IMR-90 (cell line): Measurements from ENCODE around the gene HNRNPL. TPM values are rescaled to one million over a fixed set of nuclear protein-coding genes. Genes with fewer than 3 reads are reported as not detected.

Experiments used
- ATAC-seq: fragments of 200-7000 bp; cut with Tn5 transposase; 2 replicates; pipeline ENCODE4 v1.9.1; 2020; ENCODE audit warnings: low read depth, mild to moderate bottlenecking, moderate library complexity
- BruUV-seq: library from RNA; stranded (reverse); fragments of 400-500 nt; replicated peaks from 2 replicates; lab custom pipeline; 2021; lab: Mats Ljungman, UMichigan
- CTCF ChIA-PET: fragments of 300-600 bp; formaldehyde crosslinking; extraction: SDS; loops from one replicate; lab custom pipeline; 2021; ENCODE audit warnings: antibody characterized with exemption; lab: Yijun Ruan, JAX
- POLR2A ChIA-PET: fragments of 300-600 bp; sonication (Branson Sonifier 250); formaldehyde crosslinking; loops from one replicate; lab custom pipeline; 2022; ENCODE audit warnings: antibody characterized with exemption; ENCODE audit not compliant: unreplicated experiment; lab: Charles Lee
- DNase-seq: peaks from one replicate; pipeline ENCODE4 v3.0.0; 2013
- H2AFZ ChIP-seq: replicated peaks from 2 replicates; pipeline ENCODE3; 2013; ENCODE audit warnings: low read length, mild to moderate bottlenecking; ENCODE audit not compliant: poor library complexity
- H2AK5ac ChIP-seq: 2 replicates; pipeline ENCODE4 v1.6.1; 2013; ENCODE audit warnings: low read depth, low read length, inconsistent platforms
- H2AK9ac ChIP-seq: replicated peaks from 2 replicates; pipeline ENCODE3; 2013; ENCODE audit warnings: mild to moderate bottlenecking, low read depth, low read length, moderate library complexity; ENCODE audit not compliant: poor library complexity
- H2BK120ac ChIP-seq: 2 replicates; pipeline ENCODE4 v1.6.1; 2013; ENCODE audit warnings: low read depth, low read length, inconsistent platforms
- H2BK15ac ChIP-seq: 3 replicates; pipeline ENCODE4 v1.6.1; 2013; ENCODE audit warnings: low read depth, low read length, inconsistent platforms
- H2BK20ac ChIP-seq: 2 replicates; pipeline ENCODE4 v1.6.1; 2013; ENCODE audit warnings: low read depth, mild to moderate bottlenecking, inconsistent platforms, low read length, moderate library complexity
- H2BK5ac ChIP-seq: 2 replicates; pipeline ENCODE4 v1.6.1; 2013; ENCODE audit warnings: mild to moderate bottlenecking, low read depth, low read length, inconsistent platforms; ENCODE audit not compliant: poor library complexity, severe bottlenecking
- H3K14ac ChIP-seq: replicated peaks from 2 replicates; pipeline ENCODE4 v1.6.1; 2013; ENCODE audit warnings: low read depth, low read length, inconsistent platforms
- H3K18ac ChIP-seq: 2 replicates; pipeline ENCODE4 v1.6.1; 2013; ENCODE audit warnings: low read depth, low read length, control low read depth
- H3K23ac ChIP-seq: 2 replicates; pipeline ENCODE4 v1.6.1; 2013; ENCODE audit warnings: low read depth, low read length, inconsistent platforms
- H3K27ac ChIP-seq: 2 replicates; pipeline ENCODE4 v1.5.1; 2013; ENCODE audit warnings: mild to moderate bottlenecking, control low read depth, low read length; ENCODE audit not compliant: insufficient read depth
- H3K27me3 ChIP-seq: 2 replicates; pipeline ENCODE4 v1.6.1; 2013; ENCODE audit warnings: low read length; ENCODE audit not compliant: control insufficient read depth, insufficient read depth
- H3K36me3 ChIP-seq: 2 replicates; pipeline ENCODE4 v1.6.1; 2013; ENCODE audit warnings: low read length, mixed read lengths; ENCODE audit not compliant: control insufficient read depth, insufficient read depth
- H3K4ac ChIP-seq: 2 replicates; pipeline ENCODE4 v1.6.1; 2013; ENCODE audit warnings: low read depth, low read length, inconsistent platforms
- H3K4me1 ChIP-seq: 2 replicates; pipeline ENCODE4 v1.6.1; 2013; ENCODE audit warnings: low read length, mixed read lengths; ENCODE audit not compliant: control insufficient read depth, insufficient read depth
- H3K4me2 ChIP-seq: 2 replicates; pipeline ENCODE4 v1.6.1; 2013; ENCODE audit warnings: low read depth, mild to moderate bottlenecking, control low read depth, low read length, moderate library complexity
- H3K4me3 ChIP-seq: 2 replicates; pipeline ENCODE4 v1.5.1; 2013; ENCODE audit warnings: low read depth, mild to moderate bottlenecking, control low read depth, low read length, moderate library complexity; ENCODE audit not compliant: insufficient read depth
- H3K56ac ChIP-seq: 2 replicates; pipeline ENCODE4 v1.6.1; 2013; ENCODE audit warnings: low read length, inconsistent platforms; ENCODE audit not compliant: insufficient read depth; ENCODE audit errors: extremely low read depth
- H3K79me1 ChIP-seq, 2 experiments: 2 replicates each; pipeline ENCODE4 v1.6.1; 2013; ENCODE audit warnings: low read length in 2 of 2, inconsistent platforms in 1 of 2, low read depth in 1 of 2
- H3K9ac ChIP-seq: 2 replicates; pipeline ENCODE4 v1.6.1; 2013; ENCODE audit warnings: low read depth, low read length, control low read depth
- H3K9me1 ChIP-seq: 2 replicates; pipeline ENCODE4 v1.6.1; 2013; ENCODE audit warnings: low read length, inconsistent platforms; ENCODE audit not compliant: insufficient read depth
- H3K9me3 ChIP-seq: 2 replicates; pipeline ENCODE4 v1.6.1; 2013; ENCODE audit warnings: low read length; ENCODE audit not compliant: control insufficient read depth, insufficient read depth
- H4K20me1 ChIP-seq: 2 replicates; pipeline ENCODE4 v1.6.1; 2013; ENCODE audit warnings: low read length, inconsistent platforms; ENCODE audit not compliant: insufficient read depth
- H4K5ac ChIP-seq: 2 replicates; pipeline ENCODE4 v1.6.1; 2013; ENCODE audit warnings: mild to moderate bottlenecking, low read depth, low read length, control low read depth
- H4K8ac ChIP-seq, 2 experiments: 2 replicates each; pipeline ENCODE4 v1.6.1; 2013; ENCODE audit warnings: low read depth in 2 of 2, low read length in 2 of 2, control low read depth in 1 of 2, inconsistent platforms in 1 of 2
- H4K91ac ChIP-seq: 2 replicates; pipeline ENCODE4 v1.6.1; 2013; ENCODE audit warnings: low read depth, low read length, inconsistent platforms; ENCODE audit not compliant: insufficient read depth
- BHLHE40 ChIP-seq: fragments of 150-350 bp; IDR thresholded peaks from 2 replicates; pipeline ENCODE4 v1.6.1; 2016; ENCODE audit warnings: mild to moderate bottlenecking, low read depth, low read length
- CEBPB ChIP-seq: IDR thresholded peaks from 2 replicates; pipeline ENCODE4 v1.6.1; 2012; ENCODE audit warnings: low read depth, low read length, improper control_type of control experiment
- CHD1 ChIP-seq: IDR thresholded peaks from 2 replicates; pipeline ENCODE4 v1.6.1; 2012; ENCODE audit warnings: low read depth, low read length, improper control_type of control experiment
- FOS ChIP-seq: fragments of 150-350 bp; IDR thresholded peaks from 2 replicates; pipeline ENCODE4 v1.6.1; 2016; ENCODE audit warnings: low read depth, low read length
- MAFK ChIP-seq: IDR thresholded peaks from 2 replicates; pipeline ENCODE4 v1.6.1; 2012; ENCODE audit warnings: low read depth, low read length, improper control_type of control experiment
- MAZ ChIP-seq: IDR thresholded peaks from 2 replicates; pipeline ENCODE4 v1.6.1; 2012; ENCODE audit warnings: low read depth, mild to moderate bottlenecking, low read length, improper control_type of control experiment, moderate library complexity, borderline replicate concordance
- MXI1 ChIP-seq: IDR thresholded peaks from 2 replicates; pipeline ENCODE4 v1.6.1; 2012; ENCODE audit warnings: low read depth, mild to moderate bottlenecking, low read length, moderate library complexity, borderline replicate concordance
- POLR2A ChIP-seq: IDR thresholded peaks from 2 replicates; pipeline ENCODE4 v1.6.1; 2012; ENCODE audit warnings: mild to moderate bottlenecking, low read depth, low read length
- RAD21 ChIP-seq: IDR thresholded peaks from 2 replicates; pipeline ENCODE4 v1.6.1; 2012; ENCODE audit warnings: low read length, improper control_type of control experiment
- RCOR1 ChIP-seq: IDR thresholded peaks from 2 replicates; pipeline ENCODE4 v1.6.1; 2012; ENCODE audit warnings: mild to moderate bottlenecking, low read length, improper control_type of control experiment; ENCODE audit not compliant: insufficient replicate concordance
- RFX5 ChIP-seq: IDR thresholded peaks from 2 replicates; pipeline ENCODE4 v1.8.0; 2012; ENCODE audit warnings: low read depth, mild to moderate bottlenecking, low read length, moderate library complexity
- SMC3 ChIP-seq: fragments of 150-350 bp; IDR thresholded peaks from 2 replicates; pipeline ENCODE4 v1.6.1; 2016; ENCODE audit warnings: low read depth, mild to moderate bottlenecking, antibody characterized with exemption, low read length, moderate library complexity
- WGBS, 2 experiments: methylation state at CpG; one replicate each; pipeline versions ENCODE4 v1.1.5 to v1.1.7; 2013; ENCODE audit warnings: missing lambda C conversion rate in 2 of 2; ENCODE audit not compliant: insufficient read length in 1 of 2; ENCODE audit errors: extremely low coverage in 2 of 2; 5-methylcytosine and 5-hydroxymethylcytosine counted together
- dilution Hi-C: fragments of 300-500 bp; cut with HindIII; formaldehyde crosslinking; loops from one replicate; pipeline ENCODE4 v1.14.3; 2018; ENCODE audit warnings: low sequenced_read_pairs; ENCODE audit not compliant: unreplicated experiment
- in situ Hi-C: fragments of 300-500 bp; cut with MboI; formaldehyde crosslinking; loops from 3 replicates; pipeline ENCODE4 v1.14.3; 2019; ENCODE audit warnings: low sequenced_read_pairs, inconsistent platforms, mixed read lengths
- intact Hi-C: fragments of 100-400 bp; cut with micrococcal nuclease; formaldehyde crosslinking; loops from 2 replicates; pipeline ENCODE4 v1.10.0; 2022
- polyA plus RNA-seq, 3 experiments: library from polyadenylated mRNA; depleted of rRNA; stranded (reverse); fragments of >200 nt; gene quantifications; 2 replicates each; pipeline ENCODE4 v1.2.3, GENCODE V29; 2012; ENCODE audit warnings: low replicate concordance in 1 of 3
- total RNA-seq: library from RNA; depleted of rRNA; stranded (reverse); fragments of >200 nt; gene quantifications from 2 replicates; pipeline ENCODE4 v1.2.3, GENCODE V29; 2012
- TF ChIP-seq, protein P1 (sequence below): fragments of 150-350 bp; IDR thresholded peaks from 2 replicates; pipeline ENCODE4 v1.6.1; 2017; ENCODE audit warnings: mild to moderate bottlenecking, antibody characterized with exemption, low read length, low read depth
- TF ChIP-seq, protein P2 (sequence below): conservative IDR thresholded peaks from 2 replicates; pipeline ENCODE4 v1.5.1; 2012; ENCODE audit warnings: mild to moderate bottlenecking, low read depth, low read length, improper control_type of control experiment
- TF ChIP-seq, protein P3 (sequence below): fragments of 150-350 bp; IDR thresholded peaks from 2 replicates; pipeline ENCODE4 v1.6.1; 2016; ENCODE audit warnings: low read depth, mild to moderate bottlenecking, low read length, moderate library complexity, borderline replicate concordance

Gene HNRNPL
- total and polyA plus RNA-seq, 2 of the 4 experiments (the other 2 are of a cell fraction), result 277 to 429 TPM

DNA sequence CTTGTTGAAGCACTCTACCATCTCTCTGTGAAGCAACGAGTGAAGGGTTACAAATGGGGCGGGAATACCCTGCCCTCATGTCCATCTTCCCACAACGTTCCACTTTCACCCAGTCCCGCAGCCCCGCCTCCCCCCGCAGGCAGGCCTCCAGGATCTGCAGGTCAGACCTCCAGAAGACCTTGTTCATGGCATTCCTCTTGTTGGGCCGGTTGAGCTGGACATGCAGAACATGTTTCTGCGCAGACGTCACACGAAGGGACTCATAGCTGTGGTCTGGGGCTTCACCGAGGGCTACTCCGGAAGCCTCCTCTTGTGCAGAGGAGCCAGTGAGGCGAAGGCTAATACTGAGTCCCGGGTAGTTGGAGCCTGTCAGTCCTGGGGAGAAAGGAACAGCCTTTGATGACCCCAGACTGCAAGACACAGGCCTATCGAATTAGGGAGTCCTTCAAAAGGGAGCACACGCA, 18.6 kb downstream of the HNRNPL start:
- Histone ChIP-seq H3K4me2 (peak overlapping the region; percentile 84), H2BK120ac (peak overlapping the region; percentile 90), H2AK5ac (peak overlapping the region; percentile 97), H3K27ac (peak overlapping the region; percentile 95), H2AFZ (peak overlapping the region; percentile 89), H4K5ac (peak overlapping the region; percentile 90), H2BK5ac (peak overlapping the region; percentile 96), H3K9me1 (peaks cover 3% of the 10 kb centered on the region; the same call in 1 of the 2 replicates), H3K4me3 (peak overlapping the region; percentile 61), H3K79me1 (peaks cover 0 to 40% of the 10 kb centered on the region in 2 experiments; a peak in 2 of 4 replicates), H3K56ac (peak overlapping the region; percentile 91), H3K23ac (peak overlapping the region; percentile 97), H4K91ac (peak overlapping the region; percentile 95), H3K4ac (peak overlapping the region; percentile 94), H3K14ac (peak overlapping the region; percentile 95), H2AK9ac (peak overlapping the region; percentile 95), H4K20me1 (peaks cover 11% of the 10 kb centered on the region; the same call in 1 of the 2 replicates), H4K8ac (peak overlapping the region; percentile 72 to 96), H3K18ac (peak overlapping the region; percentile 90), H3K36me3 (peaks cover 13% of the 10 kb centered on the region), H2BK15ac (peak overlapping the region; percentile 92; the same call in 2 of the 3 replicates), H3K27me3 (no peaks in the 10 kb centered on the region), H3K9ac (peak overlapping the region; percentile 82), H2BK20ac (peak overlapping the region; percentile 81), H3K9me3 (no peaks in the 10 kb centered on the region), H3K4me1 (peaks cover 16% of the 10 kb centered on the region)
- ChIA-PET CTCF (interaction anchor here (0.6 kb wide), 1 partner anchor 251 kb away, joined by 3 read pairs; no protein-coding TSS in a partner anchor), POLR2A (no interaction called here)
- BruUV-seq, result TSS peak; percentile 71
- intact Hi-C loops (loop anchor here (1.0 to 5.0 kb wide), 4 partner anchors 18 to 174 kb away; partner anchors contain the start of gene HNRNPL), in situ Hi-C loops (no loop called here), dilution Hi-C loops (no loop called here)
- DNase-seq (peak; percentile 95), ATAC-seq (peak; percentile 75)
- 2% methylated on average over 7 of the region's 16 CpGs; no CpG with 5 or more reads in 1 of the 2 experiments for WGBS, 2 experiments
- TF ChIP-seq, protein P1, sequence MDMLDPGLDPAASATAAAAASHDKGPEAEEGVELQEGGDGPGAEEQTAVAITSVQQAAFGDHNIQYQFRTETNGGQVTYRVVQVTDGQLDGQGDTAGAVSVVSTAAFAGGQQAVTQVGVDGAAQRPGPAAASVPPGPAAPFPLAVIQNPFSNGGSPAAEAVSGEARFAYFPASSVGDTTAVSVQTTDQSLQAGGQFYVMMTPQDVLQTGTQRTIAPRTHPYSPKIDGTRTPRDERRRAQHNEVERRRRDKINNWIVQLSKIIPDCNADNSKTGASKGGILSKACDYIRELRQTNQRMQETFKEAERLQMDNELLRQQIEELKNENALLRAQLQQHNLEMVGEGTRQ, result no peak
- TF ChIP-seq, protein P2, sequence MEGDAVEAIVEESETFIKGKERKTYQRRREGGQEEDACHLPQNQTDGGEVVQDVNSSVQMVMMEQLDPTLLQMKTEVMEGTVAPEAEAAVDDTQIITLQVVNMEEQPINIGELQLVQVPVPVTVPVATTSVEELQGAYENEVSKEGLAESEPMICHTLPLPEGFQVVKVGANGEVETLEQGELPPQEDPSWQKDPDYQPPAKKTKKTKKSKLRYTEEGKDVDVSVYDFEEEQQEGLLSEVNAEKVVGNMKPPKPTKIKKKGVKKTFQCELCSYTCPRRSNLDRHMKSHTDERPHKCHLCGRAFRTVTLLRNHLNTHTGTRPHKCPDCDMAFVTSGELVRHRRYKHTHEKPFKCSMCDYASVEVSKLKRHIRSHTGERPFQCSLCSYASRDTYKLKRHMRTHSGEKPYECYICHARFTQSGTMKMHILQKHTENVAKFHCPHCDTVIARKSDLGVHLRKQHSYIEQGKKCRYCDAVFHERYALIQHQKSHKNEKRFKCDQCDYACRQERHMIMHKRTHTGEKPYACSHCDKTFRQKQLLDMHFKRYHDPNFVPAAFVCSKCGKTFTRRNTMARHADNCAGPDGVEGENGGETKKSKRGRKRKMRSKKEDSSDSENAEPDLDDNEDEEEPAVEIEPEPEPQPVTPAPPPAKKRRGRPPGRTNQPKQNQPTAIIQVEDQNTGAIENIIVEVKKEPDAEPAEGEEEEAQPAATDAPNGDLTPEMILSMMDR, result no peak
- TF ChIP-seq MAZ (0 out of 2 replicates have a peak, but pooled peaks have one; percentile 3), MXI1 (no peak), FOS (0 out of 2 replicates have a peak, but pooled peaks have one; percentile 12), BHLHE40 (no peak; the same call in 1 of the 2 replicates), CEBPB (no peak), SMC3 (no peak), MAFK (peak; percentile 5; the same call in 1 of the 2 replicates), RFX5 (no peak), CHD1 (no peak), RAD21 (peak; percentile 4; the same call in 1 of the 2 replicates), POLR2A (no peak), RCOR1 (peak; percentile 36)
- TF ChIP-seq, protein P3, sequence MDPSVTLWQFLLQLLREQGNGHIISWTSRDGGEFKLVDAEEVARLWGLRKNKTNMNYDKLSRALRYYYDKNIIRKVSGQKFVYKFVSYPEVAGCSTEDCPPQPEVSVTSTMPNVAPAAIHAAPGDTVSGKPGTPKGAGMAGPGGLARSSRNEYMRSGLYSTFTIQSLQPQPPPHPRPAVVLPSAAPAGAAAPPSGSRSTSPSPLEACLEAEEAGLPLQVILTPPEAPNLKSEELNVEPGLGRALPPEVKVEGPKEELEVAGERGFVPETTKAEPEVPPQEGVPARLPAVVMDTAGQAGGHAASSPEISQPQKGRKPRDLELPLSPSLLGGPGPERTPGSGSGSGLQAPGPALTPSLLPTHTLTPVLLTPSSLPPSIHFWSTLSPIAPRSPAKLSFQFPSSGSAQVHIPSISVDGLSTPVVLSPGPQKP, result no peak
